BLaER1 (cell line): ENCODE data around the gene TRMO.

ENCODE experiments used
- H3K27ac ChIP-seq: shearing (Covaris generic); formaldehyde crosslinking; 2 replicates; pipeline ENCODE4 v1.8.1; 2022
- H3K27me3 ChIP-seq: shearing (Covaris generic); formaldehyde crosslinking; 2 replicates; pipeline ENCODE4 v1.8.1; 2022
- H3K36me3 ChIP-seq: shearing (Covaris generic); formaldehyde crosslinking; 2 replicates; pipeline ENCODE4 v1.8.1; 2022
- H3K4me1 ChIP-seq: shearing (Covaris generic); formaldehyde crosslinking; 2 replicates; pipeline ENCODE4 v1.8.1; 2022
- H3K4me2 ChIP-seq: shearing (Covaris generic); formaldehyde crosslinking; 2 replicates; pipeline ENCODE4 v1.8.1; 2022
- H3K4me3 ChIP-seq: shearing (Covaris generic); formaldehyde crosslinking; 2 replicates; pipeline ENCODE4 v1.8.1; 2022
- H3K9ac ChIP-seq: shearing (Covaris generic); formaldehyde crosslinking; 2 replicates; pipeline ENCODE4 v1.8.1; 2022
- H3K9me3 ChIP-seq: shearing (Covaris generic); formaldehyde crosslinking; 2 replicates; pipeline ENCODE4 v1.8.1; 2022
- H4K20me1 ChIP-seq: shearing (Covaris generic); formaldehyde crosslinking; 2 replicates; pipeline ENCODE4 v1.8.1; 2022
- Cebpa-rat ChIP-seq: shearing (Covaris generic); IDR thresholded peaks from 2 replicates; pipeline ENCODE4 v1.8.1; 2022

The TRMO gene

DNA sequence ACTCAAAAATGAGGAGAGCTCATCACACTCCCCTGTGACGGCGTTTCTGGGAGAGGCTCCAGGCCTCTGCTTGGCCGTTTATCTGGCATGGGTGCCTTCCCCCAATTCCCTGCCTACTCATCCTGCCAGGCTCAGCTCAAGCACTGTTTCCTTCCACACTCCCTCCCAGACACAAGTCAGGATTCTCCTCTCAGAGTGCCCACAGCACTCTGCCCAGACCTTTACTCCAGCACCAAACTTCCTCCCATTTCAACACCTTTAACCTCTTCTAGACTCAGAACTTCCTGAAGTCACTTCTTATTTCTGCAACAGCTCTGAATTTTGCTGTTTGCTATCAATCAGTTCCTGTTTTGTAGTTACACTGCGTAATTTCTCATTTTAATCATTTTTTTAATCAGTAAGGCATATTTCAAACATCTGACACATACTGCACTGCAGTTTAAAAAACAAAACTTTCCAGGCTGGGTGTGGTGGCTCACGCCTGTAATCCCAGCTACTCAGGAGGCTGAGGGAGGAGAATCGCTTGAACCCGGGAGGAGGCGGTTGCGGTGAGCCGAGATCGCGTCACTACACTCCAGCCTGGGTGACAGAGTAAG is 16.0 kb downstream of the TRMO start:
- H3K9me3 ChIP-seq, result no peaks in the 10 kb centered on the region
- peak overlapping the region; percentile 6; the same call in 1 of the 2 replicates for H3K4me2 ChIP-seq
- H3K9ac ChIP-seq, result no peak overlapping the region
- peaks cover 38% of the 10 kb centered on the region for H3K4me1 ChIP-seq
- H3K27ac ChIP-seq, result no peak overlapping the region
- peaks cover 43% of the 10 kb centered on the region for H3K36me3 ChIP-seq
- H3K4me3 ChIP-seq, result no peak overlapping the region
- TF ChIP-seq Cebpa-rat, result no peak
- peaks cover 35% of the 10 kb centered on the region for H4K20me1 ChIP-seq
- H3K27me3 ChIP-seq, result no peaks in the 10 kb centered on the region

DNA sequence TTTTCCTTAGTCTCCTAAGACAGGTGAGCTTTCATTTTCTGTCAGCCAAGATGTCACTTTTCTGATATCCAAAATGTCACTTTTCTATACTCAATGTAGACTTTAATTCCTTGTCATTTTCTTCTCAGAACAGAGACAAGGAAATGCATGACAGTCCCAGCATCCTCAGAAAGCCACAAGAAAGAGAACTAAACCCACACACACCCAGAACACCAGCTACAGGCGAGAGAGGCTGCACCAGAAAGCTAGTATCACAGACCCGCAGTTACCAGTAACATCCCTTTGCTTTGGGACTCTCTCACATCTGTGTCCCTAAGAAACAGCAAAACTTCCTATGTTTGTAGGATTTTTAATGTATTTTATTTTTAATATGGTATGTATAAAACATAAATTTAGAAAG is 17.1 kb downstream of the TRMO start:
- TF ChIP-seq Cebpa-rat, result no peak
- peaks cover 38% of the 10 kb centered on the region for H3K4me1 ChIP-seq
- no peaks in the 10 kb centered on the region for H3K27me3 ChIP-seq
- H3K4me2 ChIP-seq, result peak overlapping the region; percentile 40
- no peak overlapping the region for H3K9ac ChIP-seq
- no peak overlapping the region for H3K4me3 ChIP-seq
- H3K27ac ChIP-seq, result no peak overlapping the region
- peaks cover 35% of the 10 kb centered on the region for H4K20me1 ChIP-seq
- peaks cover 36% of the 10 kb centered on the region for H3K36me3 ChIP-seq
- H3K9me3 ChIP-seq, result no peaks in the 10 kb centered on the region

DNA sequence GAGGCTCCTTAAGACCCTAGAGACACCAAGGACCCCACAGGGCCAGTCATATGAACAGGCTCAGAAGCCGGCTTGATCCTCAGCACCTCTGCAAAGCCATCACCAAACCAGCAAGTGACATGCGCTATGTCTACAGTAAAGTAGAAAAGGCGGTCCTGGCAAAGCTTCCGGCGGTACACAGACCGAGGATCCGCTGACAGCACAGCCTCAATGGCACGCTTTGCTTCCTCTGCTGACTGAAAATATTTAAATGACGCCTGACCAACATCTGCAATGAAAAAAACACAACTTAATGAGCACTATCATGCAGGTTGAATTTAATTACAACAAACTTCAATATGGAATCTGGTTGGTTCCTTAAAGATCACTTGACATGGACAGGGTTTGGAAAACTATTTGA is 17.6 kb downstream of the TRMO start:
- Histone ChIP-seq H3K4me3 (no peak overlapping the region), H3K9me3 (no peaks in the 10 kb centered on the region), H3K27ac (no peak overlapping the region), H3K9ac (no peak overlapping the region), H3K36me3 (peaks cover 34% of the 10 kb centered on the region), H3K4me1 (peaks cover 38% of the 10 kb centered on the region), H3K4me2 (peak overlapping the region; percentile 40), H3K27me3 (no peaks in the 10 kb centered on the region), H4K20me1 (peaks cover 35% of the 10 kb centered on the region)
- no peak for TF ChIP-seq Cebpa-rat

DNA sequence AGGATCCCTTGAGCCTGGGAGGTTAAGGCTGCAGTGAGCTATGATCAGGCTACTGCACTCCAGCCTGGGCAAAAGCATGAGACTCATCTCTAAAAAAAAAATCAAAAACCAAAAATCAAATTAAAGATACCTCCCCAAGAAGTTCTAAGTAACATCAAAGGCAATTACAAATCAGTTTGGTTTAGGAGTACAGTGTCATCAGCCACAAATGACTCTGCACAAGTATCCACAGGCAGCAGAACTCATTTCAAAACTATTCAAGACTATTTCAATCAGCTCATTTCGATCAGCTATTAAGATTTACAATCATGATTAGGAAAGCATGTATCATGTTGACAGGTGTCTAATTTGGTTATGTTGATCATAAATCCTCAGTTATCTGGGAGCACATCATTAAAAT is 19.1 kb downstream of the TRMO start:
- TF ChIP-seq Cebpa-rat, result no peak
- H3K4me2 ChIP-seq, result no peak overlapping the region

DNA sequence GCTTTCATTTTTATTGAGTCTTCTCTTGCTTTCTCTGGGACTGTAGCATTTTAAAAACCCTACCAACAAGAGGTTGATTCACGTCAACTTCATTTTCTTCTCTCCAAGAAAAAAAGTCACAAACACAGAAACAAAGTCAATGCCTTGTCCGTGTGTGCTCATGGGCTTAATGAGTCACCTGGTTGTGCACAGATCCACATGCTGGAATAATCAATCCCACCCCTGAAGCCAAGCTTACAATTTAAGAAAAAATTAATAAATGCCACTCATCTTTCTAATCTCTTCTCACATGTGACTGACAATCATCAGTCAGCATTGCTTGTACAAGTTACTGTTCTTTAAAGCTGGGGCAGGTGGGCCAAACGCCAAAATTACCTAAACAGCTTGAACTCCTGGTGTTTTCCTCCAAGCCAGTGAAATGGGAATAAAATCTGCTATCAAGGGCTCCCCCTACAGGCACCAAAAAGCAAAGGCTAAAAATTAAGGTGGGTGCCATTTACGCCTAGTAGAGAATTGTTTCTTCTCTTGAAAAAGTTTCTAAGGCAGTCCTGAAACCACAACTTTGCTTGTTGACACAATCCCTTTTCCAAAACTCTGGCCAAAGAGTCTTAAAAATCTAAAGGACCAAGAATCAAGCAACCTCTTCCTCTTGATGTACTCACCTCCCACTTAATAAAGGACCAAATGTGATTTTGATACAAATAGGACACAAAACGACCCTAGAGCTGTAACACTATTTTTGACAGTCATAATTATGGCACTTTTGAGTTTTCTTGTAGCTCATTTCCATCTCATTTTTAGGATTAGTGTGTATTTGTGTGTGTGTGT is 21.3 kb downstream of the TRMO start:
- no peak for TF ChIP-seq Cebpa-rat
- H3K27me3 ChIP-seq, result no peaks in the 10 kb centered on the region
- no peak overlapping the region for H3K4me2 ChIP-seq
- no peak overlapping the region for H3K27ac ChIP-seq
- peaks cover 16% of the 10 kb centered on the region for H4K20me1 ChIP-seq
- no peaks in the 10 kb centered on the region for H3K9me3 ChIP-seq
- peaks cover 18% of the 10 kb centered on the region for H3K4me1 ChIP-seq
- peaks cover 13% of the 10 kb centered on the region for H3K36me3 ChIP-seq
- no peak overlapping the region for H3K9ac ChIP-seq
- no peak overlapping the region for H3K4me3 ChIP-seq

More for the DNA sequence above, 19.1 kb downstream of the TRMO start:
- Histone ChIP-seq H3K9ac (no peak overlapping the region), H3K4me3 (no peak overlapping the region), H3K9me3 (no peaks in the 10 kb centered on the region), H3K27me3 (no peaks in the 10 kb centered on the region), H3K27ac (no peak overlapping the region), H3K36me3 (peaks cover 19% of the 10 kb centered on the region), H3K4me1 (peaks cover 38% of the 10 kb centered on the region), H4K20me1 (peaks cover 35% of the 10 kb centered on the region)

DNA sequence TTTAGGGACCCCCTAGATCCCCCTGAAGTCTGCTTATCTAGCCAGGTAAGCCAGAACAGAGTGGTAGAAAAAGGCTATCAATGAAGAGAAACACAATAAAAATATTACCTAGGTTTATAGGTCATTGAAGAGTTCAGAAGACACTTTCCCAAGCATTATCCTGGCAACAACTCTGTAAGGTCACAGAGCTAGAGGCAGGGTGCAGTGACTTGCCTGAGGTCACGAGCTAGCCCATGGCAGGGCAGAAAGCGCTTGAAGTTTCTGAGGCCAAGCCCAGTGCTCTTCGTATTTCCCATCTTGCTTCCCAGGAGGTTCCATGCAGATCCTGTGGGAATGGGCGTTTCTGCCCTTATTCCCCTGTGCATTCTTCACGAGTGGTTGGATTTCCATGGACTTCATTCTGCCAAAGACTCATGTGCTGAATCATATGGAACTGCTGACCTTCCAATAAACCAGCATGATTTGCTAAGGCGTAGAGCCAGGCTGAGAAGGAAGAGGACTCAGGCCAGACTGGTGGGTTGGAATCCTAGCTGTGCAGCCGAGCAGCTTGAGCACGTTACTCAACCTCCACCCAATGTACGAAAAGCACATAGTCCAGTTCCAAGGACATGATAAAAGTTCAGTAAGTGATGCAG is 22.1 kb downstream of the TRMO start:
- Histone ChIP-seq H3K9me3 (no peaks in the 10 kb centered on the region), H3K4me1 (peaks cover 11% of the 10 kb centered on the region), H3K9ac (no peak overlapping the region), H3K27me3 (no peaks in the 10 kb centered on the region), H3K4me2 (no peak overlapping the region), H3K27ac (no peak overlapping the region), H3K4me3 (no peak overlapping the region), H3K36me3 (peaks cover 13% of the 10 kb centered on the region), H4K20me1 (peaks cover 9% of the 10 kb centered on the region)
- no peak for TF ChIP-seq Cebpa-rat

DNA sequence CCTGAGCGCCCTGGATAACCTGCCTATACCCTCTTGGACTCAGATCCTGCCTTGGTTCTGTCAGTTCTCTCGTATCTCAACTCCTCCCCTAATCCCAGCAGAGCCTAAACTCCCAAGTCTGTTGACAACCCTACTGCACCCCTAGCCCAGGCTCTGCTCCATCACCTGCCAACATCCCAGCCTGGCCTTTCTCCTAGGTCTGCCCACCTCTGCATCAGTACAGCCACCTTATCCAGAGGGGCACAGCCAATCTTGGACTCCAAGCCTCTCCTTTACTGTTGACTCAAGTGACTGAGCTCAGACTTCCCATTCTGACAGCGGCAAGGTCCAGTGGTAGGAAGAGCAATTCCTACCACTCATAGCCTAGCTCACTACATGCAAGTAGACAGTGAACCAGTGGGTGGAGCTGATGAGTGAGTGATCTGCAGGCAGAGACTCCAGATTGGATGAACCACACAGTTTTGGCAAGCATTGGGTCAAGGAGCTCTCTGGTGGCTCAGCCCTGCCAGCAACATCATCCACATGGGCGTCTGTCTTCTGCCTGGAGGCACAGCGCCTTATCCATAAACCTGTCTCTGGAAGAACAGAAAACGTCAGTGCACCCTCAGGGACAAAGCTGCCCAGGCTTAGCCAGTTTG is 26.5 kb downstream of the TRMO start:
- no peak for TF ChIP-seq Cebpa-rat
- no peaks in the 10 kb centered on the region for H3K27me3 ChIP-seq

DNA sequence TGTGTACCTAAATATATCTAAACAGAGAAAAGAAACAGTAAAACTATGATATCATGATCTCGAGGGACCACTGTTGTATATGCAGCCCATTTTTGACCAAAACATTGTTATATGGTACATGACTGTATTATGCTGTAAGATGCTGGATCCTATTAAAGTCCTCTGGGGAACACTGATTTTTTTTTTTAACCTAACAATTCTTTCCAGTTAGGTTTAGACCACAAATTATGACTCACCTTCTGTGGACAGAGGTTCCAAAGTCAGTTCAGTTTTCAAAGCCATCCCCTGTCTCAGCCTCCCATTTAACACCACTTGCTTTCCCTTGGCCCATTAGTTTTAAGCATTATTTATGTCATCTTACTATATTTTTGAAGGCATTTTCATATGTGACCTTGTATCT is 27.1 kb downstream of the TRMO start:
- Histone ChIP-seq H3K27me3 (no peaks in the 10 kb centered on the region), H3K4me3 (no peak overlapping the region), H3K36me3 (0 out of 2 replicates have a peak, but pooled peaks cover 2% of the 10 kb centered on the region), H3K9ac (no peak overlapping the region), H4K20me1 (no peaks in the 10 kb centered on the region), H3K4me1 (no peaks in the 10 kb centered on the region; the same call in 1 of the 2 replicates), H3K9me3 (peaks cover 14% of the 10 kb centered on the region), H3K27ac (no peak overlapping the region), H3K4me2 (no peak overlapping the region)
- TF ChIP-seq Cebpa-rat, result no peak

More for the DNA sequence above, 26.5 kb downstream of the TRMO start:
- H3K4me1 ChIP-seq, result no peaks in the 10 kb centered on the region; the same call in 1 of the 2 replicates
- H3K9ac ChIP-seq, result no peak overlapping the region
- peaks cover 14% of the 10 kb centered on the region for H3K9me3 ChIP-seq
- H3K4me2 ChIP-seq, result no peak overlapping the region
- no peak overlapping the region for H3K4me3 ChIP-seq
- H3K36me3 ChIP-seq, result 0 out of 2 replicates have a peak, but pooled peaks cover 7% of the 10 kb centered on the region
- no peak overlapping the region for H3K27ac ChIP-seq
- no peaks in the 10 kb centered on the region for H4K20me1 ChIP-seq

DNA sequence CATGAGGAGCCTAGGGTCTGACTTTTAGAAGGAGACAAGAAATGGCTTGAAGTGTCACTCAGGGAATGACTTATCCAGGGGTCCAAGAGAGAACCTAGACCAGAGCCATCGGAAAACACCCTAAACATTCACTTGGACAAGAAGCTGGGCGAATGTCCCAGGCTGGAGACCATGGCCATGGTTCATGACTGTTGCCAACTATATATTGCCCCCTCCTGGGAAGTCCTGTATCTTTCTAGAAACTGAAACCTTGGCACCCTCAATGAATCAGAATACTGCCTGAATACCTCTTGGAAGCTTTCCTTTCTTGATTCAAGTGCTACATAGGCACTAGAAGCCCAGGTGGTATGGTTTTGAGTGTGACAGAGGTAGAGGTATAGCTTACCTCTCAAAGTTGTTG is 29.9 kb downstream of the TRMO start:
- no peak for TF ChIP-seq Cebpa-rat
- H3K4me3 ChIP-seq, result no peak overlapping the region
- H3K9ac ChIP-seq, result no peak overlapping the region
- no peak overlapping the region for H3K4me2 ChIP-seq
- no peaks in the 10 kb centered on the region for H3K27me3 ChIP-seq
- H3K27ac ChIP-seq, result no peak overlapping the region
- peaks cover 14% of the 10 kb centered on the region for H3K9me3 ChIP-seq
- no peaks in the 10 kb centered on the region for H4K20me1 ChIP-seq
- H3K4me1 ChIP-seq, result no peaks in the 10 kb centered on the region; the same call in 1 of the 2 replicates
- H3K36me3 ChIP-seq, result no peaks in the 10 kb centered on the region
